DMS153 treated with DMSO at 0.1 percent for 48 hours (cell line): ENCODE measurements around the gene TK2.

Experiments
- DNase-seq: peaks from one replicate; lab custom pipeline; 2025; ENCODE audit not compliant: unreplicated experiment; lab: John Stamatoyannopoulos, UW

The TK2 gene

DNA sequence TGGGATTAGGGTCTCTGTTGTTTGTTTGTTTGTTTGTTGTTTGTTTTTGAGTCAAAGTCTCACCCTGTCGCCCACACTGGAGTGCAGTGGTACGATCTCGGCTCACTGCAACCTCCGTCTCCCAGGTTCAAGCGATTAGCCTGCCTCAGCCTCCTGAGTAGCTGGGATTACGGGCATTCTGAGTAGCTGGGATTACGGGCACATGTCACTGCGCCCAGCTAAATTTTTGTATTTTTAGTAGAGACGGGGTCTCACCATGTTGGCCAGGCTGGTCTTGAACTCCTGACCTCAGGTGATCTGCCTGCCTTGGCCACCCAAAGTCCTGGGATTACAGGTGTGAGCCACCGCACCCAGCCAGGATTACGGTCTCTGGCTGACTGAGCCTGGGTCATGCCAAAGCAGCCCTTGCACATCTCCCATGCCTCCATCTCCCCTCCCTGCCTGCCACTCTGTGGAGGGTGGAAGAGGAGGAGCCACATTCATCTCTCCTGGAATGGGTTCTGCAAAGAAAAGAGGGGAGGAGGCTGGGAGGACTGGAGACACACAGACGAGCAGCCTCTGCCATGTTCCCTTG lies 63.6 kb downstream of the TK2 start:
- DNase-seq: no peak

DNA sequence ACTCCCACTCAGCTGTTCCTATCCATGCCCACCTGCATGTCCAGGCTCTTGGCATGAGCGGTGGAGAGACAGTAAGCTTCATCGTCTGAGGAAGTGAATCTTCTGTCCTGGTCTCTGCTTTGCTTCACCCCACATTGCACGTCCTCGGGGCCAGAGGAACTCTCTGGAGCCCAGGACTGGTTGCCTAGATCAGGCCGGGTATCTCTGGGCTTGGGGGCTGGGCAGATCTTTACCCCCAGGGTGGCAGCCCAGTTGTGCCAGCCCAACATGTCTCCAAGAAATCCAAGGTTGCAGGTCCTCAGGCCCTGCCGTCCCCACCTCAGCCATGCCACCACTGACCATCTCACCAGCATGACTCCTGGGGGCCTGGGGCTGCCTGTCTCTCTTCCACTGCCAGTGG lies 64.5 kb downstream of the TK2 start:
- DNase-seq: no peak

DNA sequence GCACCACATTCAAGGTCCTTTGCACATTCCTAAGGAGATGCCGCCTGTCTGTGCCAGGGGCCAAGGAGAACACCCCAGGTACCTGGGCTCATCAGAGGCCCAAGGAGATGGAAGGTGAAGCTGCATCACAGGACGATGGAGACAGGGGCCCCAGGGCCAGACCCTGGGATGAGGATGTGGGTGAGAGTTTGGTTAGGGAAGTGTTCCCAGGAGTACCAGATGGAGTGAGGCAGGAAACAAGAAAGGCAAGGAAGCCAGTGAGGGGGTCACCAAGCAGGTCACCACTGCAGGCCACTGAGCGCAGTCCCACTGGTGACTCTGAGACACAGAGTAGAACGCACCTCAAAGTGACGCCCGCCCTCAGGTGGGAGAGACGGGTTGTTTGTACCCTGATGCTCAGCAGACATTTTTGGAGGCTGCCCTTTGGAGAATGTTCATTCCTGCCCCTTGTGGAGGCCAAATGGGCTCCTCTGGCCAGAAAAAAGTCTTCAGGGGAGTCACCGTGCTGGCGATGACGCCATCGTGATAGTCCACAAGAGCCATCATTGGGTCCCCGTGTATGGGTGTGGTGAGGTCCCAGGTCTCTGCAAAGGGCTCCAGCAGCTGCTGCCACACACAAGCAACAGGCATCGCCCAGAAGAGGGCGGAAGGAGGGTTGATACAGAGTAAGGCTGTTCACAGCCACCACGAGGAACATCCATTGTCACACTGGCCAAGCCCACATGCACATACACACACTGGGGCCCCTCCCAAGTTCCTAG lies 65.3 kb downstream of the TK2 start:
- DNase-seq: no peak

DNA sequence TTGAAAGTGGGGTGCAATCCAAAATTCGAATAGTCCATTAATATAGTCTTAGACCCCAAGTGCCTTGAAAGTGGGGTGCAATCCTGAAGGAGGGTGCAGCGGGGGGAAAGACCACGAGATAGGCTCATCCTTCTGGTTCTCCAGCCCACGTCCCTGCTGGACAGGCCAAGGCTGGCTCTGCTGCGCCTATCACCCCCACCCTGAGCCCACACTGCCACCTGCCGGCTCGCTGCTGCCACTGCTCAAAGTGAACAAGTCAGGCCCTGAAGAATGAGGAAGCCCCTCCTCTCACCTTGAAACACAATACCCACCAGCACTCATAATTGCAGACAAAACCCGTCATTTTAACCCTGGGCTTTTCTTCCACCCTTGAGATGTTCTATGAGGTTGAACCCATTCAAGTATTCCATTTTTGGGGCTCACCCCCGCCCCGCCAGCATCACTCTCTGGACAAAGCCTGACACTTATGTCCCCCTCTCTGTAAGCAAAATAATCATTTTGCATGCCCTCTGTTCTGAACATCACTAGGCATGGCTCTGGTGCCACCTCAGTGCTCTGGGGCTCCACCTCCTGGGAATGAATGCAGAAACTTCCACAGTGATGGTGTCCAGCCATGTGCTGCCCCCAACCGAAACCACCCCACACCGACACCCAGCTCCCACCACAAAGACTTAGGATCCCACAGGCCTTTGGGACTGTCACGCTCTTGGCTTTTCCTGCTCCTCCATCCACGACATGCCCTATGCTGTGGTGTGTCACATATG lies 66.1 kb downstream of the TK2 start:
- peak; percentile 79 for DNase-seq

DNA sequence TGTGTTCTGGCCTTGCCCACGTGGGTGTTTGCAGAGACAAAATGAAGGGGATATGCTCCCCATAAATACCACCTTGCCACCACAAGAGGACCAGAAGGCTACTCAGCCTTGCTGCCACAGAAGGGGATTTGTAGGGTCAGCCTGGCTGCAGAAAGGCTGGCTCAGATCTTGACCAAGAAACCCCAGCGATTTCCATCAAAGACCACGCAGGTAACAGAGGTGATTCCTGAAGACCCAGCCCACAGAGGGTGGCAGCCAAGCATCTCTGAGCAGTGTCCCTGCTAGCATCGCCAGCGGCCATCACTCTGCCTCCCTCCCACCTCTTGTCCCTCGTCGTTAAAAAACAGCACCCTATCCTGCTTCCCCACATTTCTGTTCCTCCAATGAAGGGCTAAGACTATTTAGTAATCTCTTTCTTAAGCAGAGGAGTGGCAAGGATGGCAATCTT lies 68.0 kb downstream of the TK2 start:
- no peak for DNase-seq

DNA sequence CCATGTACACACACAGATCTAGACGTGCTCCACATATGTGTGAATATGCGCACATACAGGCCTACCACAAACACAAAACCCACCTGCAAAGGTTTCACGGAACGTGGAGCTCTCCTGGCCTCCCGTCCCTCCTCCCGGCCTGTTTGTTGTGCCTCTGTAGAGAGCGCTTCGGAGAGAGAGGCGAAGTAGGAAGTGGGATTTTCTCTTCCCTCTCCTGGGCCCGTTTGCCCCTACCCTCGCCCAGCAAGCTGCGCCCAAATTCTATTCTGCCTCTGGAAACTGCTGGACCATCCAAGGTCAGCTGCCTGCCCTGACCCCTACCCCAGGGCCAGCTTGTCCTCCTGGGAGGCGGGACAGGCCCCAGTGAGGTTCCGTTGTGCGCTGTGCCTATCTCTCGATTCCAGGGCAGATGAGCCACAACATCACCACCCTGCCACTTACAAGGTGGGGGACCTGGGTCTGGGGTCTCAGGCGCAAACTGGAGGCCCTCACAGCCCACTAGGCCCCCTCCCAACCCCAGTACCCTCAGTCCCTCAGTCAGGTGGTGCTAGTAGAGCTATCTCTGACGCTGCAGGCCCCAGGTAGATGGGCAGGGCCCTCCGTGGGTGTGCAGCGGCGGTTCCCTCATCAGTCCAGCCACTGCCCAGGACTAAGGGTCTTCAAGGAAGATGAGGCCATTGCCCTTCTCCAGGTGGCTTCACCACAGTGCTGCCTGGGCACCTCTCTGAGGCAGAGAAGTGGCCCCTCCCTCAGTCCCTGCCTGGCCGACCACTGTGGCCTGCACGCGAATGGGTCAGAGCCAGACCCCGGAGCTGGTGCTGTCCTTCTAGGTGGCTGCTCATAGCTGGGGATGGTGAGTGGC lies 68.6 kb downstream of the TK2 start:
- no peak for DNase-seq

DNA sequence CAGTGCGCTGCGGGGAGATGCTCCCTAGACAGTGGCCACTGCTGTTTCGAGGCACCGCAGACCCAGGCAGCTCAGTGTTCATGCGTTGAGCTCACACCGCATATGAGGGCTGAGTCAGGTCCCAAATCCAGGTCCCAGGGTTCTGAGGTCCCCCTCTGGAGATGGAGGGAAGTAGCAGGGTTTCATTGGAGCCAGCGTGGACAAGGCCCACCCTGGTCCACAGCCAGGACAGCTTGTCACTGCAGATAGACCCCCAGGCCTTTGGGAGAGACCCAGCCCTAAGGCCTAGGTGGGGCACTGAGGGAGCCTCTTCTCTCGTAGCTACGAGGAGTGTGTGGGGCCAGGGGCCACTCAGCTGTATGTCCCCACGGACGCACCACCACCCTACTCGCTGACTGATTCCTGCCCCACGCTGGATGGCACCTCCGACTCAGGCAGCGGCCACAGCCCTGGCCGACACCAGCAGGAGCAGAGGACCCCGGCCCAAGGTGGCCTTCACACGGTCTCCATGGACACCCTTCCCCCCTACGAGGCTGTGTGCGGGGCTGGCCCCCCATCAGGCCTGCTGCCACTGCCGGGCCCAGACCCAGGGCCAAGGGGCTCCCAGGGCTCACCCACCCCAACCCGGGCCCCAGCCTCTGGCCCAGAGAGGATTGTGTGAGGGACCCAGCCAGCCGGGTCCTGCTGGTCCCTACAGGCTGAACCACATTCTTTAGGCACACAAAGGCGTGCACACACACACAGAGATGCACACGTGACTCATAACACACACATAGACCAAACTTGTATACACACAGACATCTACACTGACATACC lies 69.4 kb downstream of the TK2 start:
- DNase-seq: no peak

DNA sequence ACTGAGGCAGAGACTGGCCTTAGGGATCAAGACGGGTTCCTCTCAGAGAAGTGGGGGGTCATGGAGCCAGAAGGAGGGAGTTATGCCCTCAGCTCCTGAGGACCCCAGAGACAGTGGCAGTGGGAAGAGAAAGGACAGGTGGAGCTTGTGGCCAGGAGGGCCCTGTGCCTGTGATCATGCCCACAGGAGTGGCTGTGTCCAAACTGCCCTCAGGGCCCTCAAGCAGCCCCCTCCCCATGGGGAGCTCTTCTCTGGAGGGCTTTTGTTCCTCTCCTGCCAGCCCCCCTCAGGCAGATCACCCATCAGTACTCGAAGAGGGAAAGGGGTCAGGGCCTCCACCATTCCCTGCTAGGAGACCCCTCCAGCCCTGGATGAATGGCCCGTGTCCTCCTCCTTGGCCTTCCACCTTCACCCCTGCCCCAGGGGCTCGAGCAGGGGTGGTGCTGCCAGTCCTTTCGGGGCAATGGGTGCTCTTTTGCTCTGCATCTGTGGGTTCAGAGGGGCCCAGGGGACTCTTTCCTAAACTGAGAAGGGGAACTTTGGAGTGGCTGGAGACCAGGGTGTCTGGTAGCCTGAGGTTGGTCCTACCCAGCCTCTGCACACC lies 70.2 kb downstream of the TK2 start:
- DNase-seq: no peak

DNA sequence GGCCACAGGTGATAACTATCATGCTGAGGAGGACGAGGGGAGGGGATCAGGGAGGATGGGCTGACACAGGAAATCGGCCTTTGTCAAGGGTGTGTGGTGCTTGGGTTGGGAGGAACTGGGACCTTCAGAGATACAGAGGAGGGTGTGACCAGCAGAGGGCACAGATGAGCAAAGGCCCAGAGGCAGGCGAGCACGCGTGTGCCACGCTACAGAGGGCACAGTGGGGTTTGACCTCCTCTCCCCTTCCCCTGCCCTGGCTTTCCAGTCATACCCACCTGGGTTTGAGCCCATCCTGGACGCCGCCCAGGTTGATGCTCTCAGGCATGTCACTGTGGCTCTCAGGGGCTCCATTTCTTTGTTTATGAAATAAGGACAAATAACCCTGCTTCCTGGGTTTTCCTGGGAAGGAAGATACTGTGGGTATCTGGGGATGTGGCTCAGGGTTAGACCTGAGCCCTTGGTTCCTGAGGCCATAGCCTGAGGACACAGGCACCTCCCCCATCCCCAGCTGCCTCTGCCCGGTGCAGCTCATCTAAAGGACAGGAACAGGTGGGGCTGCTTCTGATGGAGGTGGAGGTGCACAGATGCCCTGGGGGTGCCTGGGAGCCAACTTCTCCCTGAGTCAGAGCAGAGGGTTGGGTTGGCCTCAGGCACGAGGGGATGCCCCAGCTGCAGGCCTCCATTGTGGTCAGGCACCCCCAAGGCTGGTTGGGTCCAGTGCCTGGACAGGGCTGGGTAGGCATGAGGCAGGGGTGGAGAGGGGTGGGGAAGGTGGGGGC lies 71.0 kb downstream of the TK2 start:
- peak; percentile 30 for DNase-seq

DNA sequence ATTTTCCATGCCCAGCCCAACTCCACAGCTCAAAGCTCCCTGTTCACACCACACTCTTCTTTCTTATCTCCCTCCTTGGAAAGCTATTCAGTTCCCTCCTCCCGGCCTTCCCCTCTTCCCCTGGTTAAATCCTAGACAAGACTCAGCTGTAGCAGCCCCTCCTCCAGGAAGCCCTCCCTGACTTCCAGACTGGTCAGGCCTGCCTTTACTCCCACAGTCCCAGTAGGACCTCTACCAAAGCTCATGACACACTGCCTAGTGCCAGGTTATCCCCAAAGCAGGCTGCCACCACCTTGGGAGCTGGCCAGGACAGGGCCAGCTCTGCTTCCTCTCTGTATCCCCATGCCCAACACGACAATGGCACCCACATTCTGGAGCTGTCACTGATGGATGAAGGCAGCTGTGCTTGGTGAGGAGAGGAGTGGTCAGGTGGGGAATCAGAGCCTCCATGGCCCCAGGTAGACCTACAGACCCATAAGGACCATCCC lies 72.8 kb downstream of the TK2 start:
- no peak for DNase-seq

DNA sequence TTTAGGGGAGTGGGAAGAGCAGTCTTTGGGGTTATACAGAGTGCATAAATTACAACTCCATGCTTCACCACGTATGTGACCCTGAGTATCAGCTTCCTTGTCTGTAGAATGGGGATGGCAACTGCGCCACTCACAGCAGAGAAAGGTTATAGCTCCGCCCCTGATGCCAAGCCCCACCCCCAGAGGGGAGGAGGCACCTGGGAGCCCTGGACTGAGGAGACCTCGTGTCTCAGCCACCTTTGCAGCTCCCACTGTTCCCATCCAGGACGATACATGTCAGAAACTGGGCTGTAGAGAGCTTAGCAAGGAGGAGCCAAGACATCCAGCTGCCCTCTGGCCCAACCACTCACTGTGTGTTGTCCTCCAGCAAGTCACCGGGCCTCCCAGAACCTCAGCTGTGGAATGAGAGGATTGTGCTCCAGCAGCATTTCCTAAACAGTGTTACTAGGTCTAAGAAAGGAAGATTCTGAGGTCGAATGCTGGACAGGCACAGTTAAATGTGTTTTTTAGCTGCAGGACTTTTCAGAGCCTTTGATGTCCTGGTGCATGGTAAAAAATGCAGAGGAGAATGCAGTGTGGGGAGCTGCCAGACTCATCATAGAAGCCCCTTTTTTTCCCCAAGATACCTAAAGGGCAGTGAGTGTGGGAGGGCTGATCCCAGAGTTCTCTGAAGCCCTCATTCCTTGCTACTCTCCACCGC lies 73.4 kb downstream of the TK2 start:
- DNase-seq: no peak

DNA sequence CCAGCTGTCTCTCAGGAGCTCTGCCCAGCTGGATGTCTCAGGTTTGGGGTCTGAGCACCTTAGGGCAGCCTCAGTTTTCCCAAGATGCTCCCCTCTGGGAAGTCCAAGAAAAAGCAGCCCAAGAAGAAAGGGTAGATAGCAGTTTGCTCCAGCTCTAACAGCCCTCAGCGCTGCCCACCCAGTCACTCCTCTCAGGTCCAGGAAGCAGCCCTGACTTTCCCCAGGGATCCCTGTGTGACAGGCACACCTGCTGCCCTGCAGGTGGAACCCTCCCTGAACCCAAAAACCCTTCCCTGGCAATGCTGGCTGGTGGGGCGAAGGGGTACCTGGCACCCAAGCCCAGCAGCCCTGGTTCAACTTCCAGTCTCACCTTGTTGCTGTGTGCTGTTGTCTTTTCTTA lies 74.7 kb downstream of the TK2 start:
- no peak for DNase-seq

DNA sequence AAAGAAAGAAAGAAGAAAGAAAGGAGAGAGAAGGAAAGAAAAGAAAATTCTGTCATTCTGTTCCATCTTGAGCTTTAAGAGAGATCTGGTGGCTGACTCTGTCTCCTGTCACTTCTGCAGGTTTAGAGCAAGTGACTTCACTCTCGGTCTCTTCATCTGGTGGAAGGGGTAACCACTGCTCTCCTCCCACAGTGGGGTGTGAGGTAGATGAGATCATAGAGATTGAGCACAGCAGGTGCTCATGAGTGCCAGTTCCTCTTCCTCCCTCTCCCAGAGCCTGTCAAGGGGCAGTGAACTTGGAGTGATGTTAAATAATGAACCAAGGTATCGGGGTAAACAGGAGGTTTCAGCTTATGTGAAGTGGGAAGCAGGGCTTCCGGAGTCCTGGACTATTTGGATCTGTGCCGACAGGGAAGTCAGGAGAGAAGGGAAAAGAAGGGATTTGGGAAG lies 75.1 kb downstream of the TK2 start:
- peak; percentile 79 for DNase-seq

DNA sequence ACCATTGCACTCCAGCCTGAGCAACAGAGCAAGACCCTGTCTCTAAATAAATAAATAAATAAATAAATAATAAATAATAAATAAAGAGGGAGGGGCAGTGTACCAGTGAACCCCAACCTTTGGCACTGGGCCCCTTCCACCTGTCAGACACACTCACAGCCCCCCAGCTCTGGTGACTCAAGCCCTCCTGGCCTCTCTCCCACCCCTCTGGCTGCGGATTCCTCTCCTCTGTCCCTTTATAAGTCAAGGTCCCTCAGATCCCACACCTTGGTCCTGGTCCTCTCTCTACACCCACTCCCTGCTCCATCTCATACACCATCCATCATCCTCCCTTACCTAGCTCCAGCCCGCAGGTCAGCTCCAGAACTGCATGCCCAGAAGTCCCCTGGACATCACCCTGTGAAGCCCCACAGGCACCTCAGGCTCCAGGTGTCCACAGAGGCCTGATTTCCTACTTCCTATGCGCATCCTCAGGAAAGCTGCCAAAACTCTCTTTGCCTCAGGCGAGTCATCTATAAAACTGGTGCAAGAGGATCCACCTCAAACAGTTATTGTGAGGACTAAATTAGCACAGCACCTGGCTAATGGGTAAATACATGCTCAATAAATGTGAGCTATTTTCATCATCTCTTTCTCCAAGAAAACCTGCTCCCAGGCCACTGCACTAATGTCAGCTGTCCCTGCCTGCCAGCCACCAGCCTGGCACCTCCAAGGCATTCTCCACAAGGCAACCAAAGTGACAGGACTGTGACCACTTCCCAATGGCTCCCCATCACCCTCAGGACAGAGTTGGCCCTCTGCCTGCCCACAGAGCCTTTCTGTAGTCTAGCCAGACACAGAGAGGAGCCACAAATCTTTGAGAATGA lies 76.0 kb downstream of the TK2 start:
- DNase-seq: no peak

DNA sequence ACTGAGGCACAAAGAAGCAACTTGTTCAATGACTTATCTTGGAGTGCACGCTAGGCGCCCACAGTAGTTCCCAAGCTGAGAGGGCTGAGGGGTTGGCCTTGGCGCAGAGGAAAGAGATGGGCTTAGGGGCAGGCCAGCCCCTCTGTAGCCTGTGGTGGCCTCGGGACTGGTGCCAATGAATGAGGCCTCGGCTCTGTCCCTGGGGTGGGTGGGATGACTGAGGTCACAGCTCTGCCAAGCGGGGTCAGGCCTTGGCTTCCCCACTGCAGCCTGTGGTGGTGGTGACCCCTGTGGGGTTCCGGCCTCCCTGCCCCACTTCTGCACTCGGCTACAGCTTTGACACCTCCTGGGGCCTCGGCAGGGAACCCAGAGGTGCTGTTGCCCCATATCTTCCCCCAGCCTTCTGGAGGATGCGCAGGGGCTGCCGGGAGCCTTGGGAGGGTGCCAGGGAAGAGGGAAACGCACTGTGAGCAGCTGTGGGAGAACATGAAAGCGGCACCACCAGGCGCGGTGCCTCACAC lies 76.8 kb downstream of the TK2 start:
- DNase-seq: no peak

DNA sequence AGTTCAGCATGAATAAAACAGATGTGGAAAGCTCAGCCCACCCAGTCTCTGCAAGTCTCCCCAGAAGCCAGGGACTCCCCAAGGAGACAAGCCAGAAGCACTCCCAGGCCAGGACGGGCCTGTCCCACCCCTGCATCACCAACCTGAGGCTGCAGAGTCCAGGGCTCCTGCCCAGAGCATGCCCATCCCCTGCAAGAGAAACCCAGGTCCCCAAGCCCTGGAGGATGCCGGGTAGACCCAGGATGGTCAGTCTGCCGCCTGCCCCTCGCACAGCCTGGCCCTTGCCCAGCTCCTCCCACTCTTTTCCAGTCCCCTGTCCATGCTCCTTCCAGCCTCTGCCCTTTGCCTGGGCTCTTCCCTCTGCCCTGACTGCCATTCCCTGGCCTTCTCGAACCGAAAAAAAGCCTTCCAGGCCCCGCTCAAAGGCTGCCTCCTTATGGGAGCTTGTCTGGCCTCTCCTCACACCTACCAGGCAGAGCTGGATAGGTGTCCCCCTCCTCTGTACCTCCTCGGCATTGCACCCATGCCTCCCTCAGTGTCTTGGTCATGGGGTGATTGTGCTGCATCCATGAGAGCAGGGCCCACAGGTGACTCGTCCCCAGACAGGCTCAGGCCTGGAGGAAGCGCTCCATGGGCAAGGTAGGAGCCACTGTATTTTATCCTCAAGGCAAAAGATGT lies 78.1 kb downstream of the TK2 start:
- no peak for DNase-seq

DNA sequence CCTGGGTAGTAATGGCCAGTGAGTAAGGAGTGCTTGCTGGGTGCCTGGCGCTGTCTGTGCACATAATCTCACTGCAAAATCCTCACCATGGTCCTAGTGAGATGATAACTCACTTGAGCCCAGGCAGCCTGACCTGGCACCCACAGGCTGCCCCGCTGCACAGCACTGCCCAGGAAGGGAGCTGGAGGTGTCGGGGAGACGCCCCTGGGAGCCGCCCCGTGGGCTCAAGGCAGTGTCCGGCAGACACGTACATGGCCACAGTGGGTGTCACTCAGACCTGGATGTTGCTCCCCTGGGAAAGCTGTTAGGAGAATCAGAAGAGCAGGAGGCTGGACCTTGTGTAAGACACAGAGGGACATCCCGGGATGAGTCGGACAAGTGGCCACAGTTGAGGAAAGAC lies 78.7 kb downstream of the TK2 start:
- DNase-seq: no peak
